IPS DF 6.9 (cell line): ENCODE measurements around the gene PRKAG2.

Source experiments
- DNase-seq: peaks from one replicate; pipeline ENCODE4 v3.0.0-alpha.2; 2013; ENCODE audit warnings: low read depth, low spot score
- H3K27ac ChIP-seq: one replicate; pipeline ENCODE4 v1.5.1; 2013; ENCODE audit warnings: low read length, control low read depth
- H3K27me3 ChIP-seq: 2 replicates; pipeline ENCODE4 v1.6.1; 2013; ENCODE audit warnings: mild to moderate bottlenecking, low read length; ENCODE audit not compliant: control insufficient read depth, insufficient read depth
- H3K36me3 ChIP-seq: 2 replicates; pipeline ENCODE4 v1.6.1; 2013; ENCODE audit warnings: low read length; ENCODE audit not compliant: control insufficient read depth, insufficient read depth
- H3K4me1 ChIP-seq: 2 replicates; pipeline ENCODE4 v1.6.1; 2013; ENCODE audit warnings: low read length; ENCODE audit not compliant: control insufficient read depth, insufficient read depth
- H3K4me3 ChIP-seq: 2 replicates; pipeline ENCODE4 v1.5.1; 2013; ENCODE audit warnings: mild to moderate bottlenecking, low read length
- H3K9me3 ChIP-seq: 2 replicates; pipeline ENCODE4 v1.6.1; 2013; ENCODE audit warnings: low read length, inconsistent platforms; ENCODE audit not compliant: control insufficient read depth, insufficient read depth
- WGBS: extraction: QIAGEN DNeasy Blood & Tissue Kit; methylation state at CpG from one replicate; pipeline ENCODE4 v1.1.7; 2013; ENCODE audit warnings: mixed read lengths, missing lambda C conversion rate; ENCODE audit not compliant: insufficient read length, insufficient coverage; 5-methylcytosine and 5-hydroxymethylcytosine counted together

PRKAG2 gene

GRCh38 chr7:151767557-151767956 lies 109.4 kb downstream of the PRKAG2 start:
- Histone ChIP-seq H3K4me3 (no peak overlapping the region), H3K4me1 (0 out of 2 replicates have a peak, but pooled peaks cover 1% of the 10 kb centered on the region), H3K36me3 (no peaks in the 10 kb centered on the region), H3K9me3 (no peaks in the 10 kb centered on the region), H3K27me3 (no peaks in the 10 kb centered on the region), H3K27ac (no peak overlapping the region)
- DNase-seq, result no peak
- WGBS, result no CpG with 5 or more reads among the region's 4 CpGs

- H3K4me1 ChIP-seq, result 0 out of 2 replicates have a peak, but pooled peaks cover 1% of the 10 kb centered on the region
- H3K4me3 ChIP-seq, result no peak overlapping the region
- H3K27ac ChIP-seq, result no peak overlapping the region
- H3K9me3 ChIP-seq, result no peaks in the 10 kb centered on the region
- H3K36me3 ChIP-seq, result no peaks in the 10 kb centered on the region
- no CpG with 5 or more reads among the region's 13 CpGs for WGBS
- no peak for DNase-seq
- H3K27me3 ChIP-seq, result no peaks in the 10 kb centered on the region
Observed at GRCh38 chr7:151764056-151764920, 112.6 kb downstream of the PRKAG2 start.

- 0 out of 2 replicates have a peak, but pooled peaks cover 1% of the 10 kb centered on the region for H3K4me1 ChIP-seq
- no peak overlapping the region for H3K4me3 ChIP-seq
- DNase-seq, result no peak
- H3K9me3 ChIP-seq, result no peaks in the 10 kb centered on the region
- no peaks in the 10 kb centered on the region for H3K27me3 ChIP-seq
- no CpG with 5 or more reads among the region's 13 CpGs for WGBS
- H3K36me3 ChIP-seq, result no peaks in the 10 kb centered on the region
- no peak overlapping the region for H3K27ac ChIP-seq
Observed at GRCh38 chr7:151763420-151763984, 113.4 kb downstream of the PRKAG2 start.

- WGBS, result no CpG with 5 or more reads among the region's 18 CpGs
- Histone ChIP-seq H3K27me3 (no peaks in the 10 kb centered on the region), H3K9me3 (no peaks in the 10 kb centered on the region), H3K36me3 (no peaks in the 10 kb centered on the region), H3K4me3 (no peak overlapping the region), H3K27ac (no peak overlapping the region), H3K4me1 (0 out of 2 replicates have a peak, but pooled peaks cover 1% of the 10 kb centered on the region)
- no peak for DNase-seq
Observed at GRCh38 chr7:151762583-151763245, 114.2 kb downstream of the PRKAG2 start.

GRCh38 chr7:151761957-151762356 lies 115.0 kb downstream of the PRKAG2 start:
- Histone ChIP-seq H3K9me3 (no peaks in the 10 kb centered on the region), H3K4me3 (no peak overlapping the region), H3K27me3 (no peaks in the 10 kb centered on the region), H3K36me3 (no peaks in the 10 kb centered on the region), H3K27ac (no peak overlapping the region), H3K4me1 (0 out of 2 replicates have a peak, but pooled peaks cover 1% of the 10 kb centered on the region)
- no peak for DNase-seq
- WGBS, result no CpG with 5 or more reads among the region's 9 CpGs

GRCh38 chr7:151761231-151761630 lies 115.7 kb downstream of the PRKAG2 start:
- no peaks in the 10 kb centered on the region for H3K27me3 ChIP-seq
- H3K27ac ChIP-seq, result no peak overlapping the region
- no peak overlapping the region for H3K4me3 ChIP-seq
- H3K9me3 ChIP-seq, result no peaks in the 10 kb centered on the region
- H3K4me1 ChIP-seq, result peaks cover 2% of the 10 kb centered on the region; the same call in 1 of the 2 replicates
- H3K36me3 ChIP-seq, result no peaks in the 10 kb centered on the region
- WGBS, result no CpG with 5 or more reads among the region's 3 CpGs
- DNase-seq, result no peak

GRCh38 chr7:151759591-151760042 lies 117.3 kb downstream of the PRKAG2 start:
- WGBS, result no CpG with 5 or more reads among the region's 9 CpGs

GRCh38 chr7:151758622-151759540 lies 118.0 kb downstream of the PRKAG2 start:
- DNase-seq, result no peak
- H3K4me3 ChIP-seq, result no peak overlapping the region
- H3K27ac ChIP-seq, result no peak overlapping the region
- peaks cover 6% of the 10 kb centered on the region; the same call in 1 of the 2 replicates for H3K4me1 ChIP-seq
- H3K36me3 ChIP-seq, result no peaks in the 10 kb centered on the region
- H3K27me3 ChIP-seq, result no peaks in the 10 kb centered on the region
- H3K9me3 ChIP-seq, result no peaks in the 10 kb centered on the region
- no CpG with 5 or more reads among the region's 18 CpGs for WGBS

More at GRCh38 chr7:151759591-151760042, 117.3 kb downstream of the PRKAG2 start:
- H3K27ac ChIP-seq, result no peak overlapping the region
- no peak overlapping the region for H3K4me3 ChIP-seq
- H3K27me3 ChIP-seq, result no peaks in the 10 kb centered on the region
- peak; percentile 77 for DNase-seq
- peaks cover 6% of the 10 kb centered on the region; the same call in 1 of the 2 replicates for H3K4me1 ChIP-seq
- H3K36me3 ChIP-seq, result no peaks in the 10 kb centered on the region
- H3K9me3 ChIP-seq, result no peaks in the 10 kb centered on the region

GRCh38 chr7:151757274-151757673 lies 119.6 kb downstream of the PRKAG2 start:
- H3K27ac ChIP-seq, result no peak overlapping the region
- H3K27me3 ChIP-seq, result no peaks in the 10 kb centered on the region
- no peaks in the 10 kb centered on the region for H3K36me3 ChIP-seq
- H3K4me1 ChIP-seq, result peaks cover 5% of the 10 kb centered on the region; the same call in 1 of the 2 replicates
- H3K4me3 ChIP-seq, result no peak overlapping the region
- no CpG with 5 or more reads among the region's 8 CpGs for WGBS
- H3K9me3 ChIP-seq, result no peaks in the 10 kb centered on the region
- no peak for DNase-seq
